H9 (cell line): Measurements from ENCODE around the gene TXNDC17. TPM values are rescaled to one million over a fixed set of nuclear protein-coding genes. Genes with fewer than 3 reads are reported as not detected.

Source experiments
- DNase-seq: peaks from one replicate; pipeline ENCODE4 v3.0.0-alpha.2; 2017
- H2AFZ ChIP-seq: one replicate; pipeline ENCODE4 v1.6.1; 2013; ENCODE audit warnings: mild to moderate bottlenecking, low read length, control low read depth, moderate library complexity
- H2AK5ac ChIP-seq: 2 replicates; pipeline ENCODE4 v1.6.1; 2013; ENCODE audit warnings: low read length, control low read depth, mixed read lengths; ENCODE audit not compliant: insufficient read length
- H2BK120ac ChIP-seq: one replicate; pipeline ENCODE4 v1.6.1; 2013; ENCODE audit warnings: low read depth, mild to moderate bottlenecking, low read length, control low read depth, inconsistent platforms; ENCODE audit not compliant: poor library complexity, severe bottlenecking
- H2BK12ac ChIP-seq: 2 replicates; pipeline ENCODE4 v1.6.1; 2013; ENCODE audit warnings: low read length, control low read depth, mixed read lengths, low read depth; ENCODE audit not compliant: insufficient read length
- H2BK15ac ChIP-seq: 2 replicates; pipeline ENCODE4 v1.6.1; 2013; ENCODE audit warnings: low read depth, low read length, control low read depth
- H2BK20ac ChIP-seq: one replicate; pipeline ENCODE4 v1.6.1; 2013; ENCODE audit warnings: low read depth, mild to moderate bottlenecking, low read length, control low read depth, inconsistent platforms; ENCODE audit not compliant: poor library complexity, severe bottlenecking
- H2BK5ac ChIP-seq: 2 replicates; pipeline ENCODE4 v1.6.1; 2013; ENCODE audit warnings: low read length, control low read depth, mixed read lengths; ENCODE audit not compliant: insufficient read length
- H3K14ac ChIP-seq: 2 replicates; pipeline ENCODE4 v1.6.1; 2013; ENCODE audit warnings: low read length, control low read depth; ENCODE audit not compliant: insufficient read depth
- H3K18ac ChIP-seq: 2 replicates; pipeline ENCODE4 v1.6.1; 2013; ENCODE audit warnings: low read depth, mild to moderate bottlenecking, mixed read lengths, low read length, control low read depth; ENCODE audit not compliant: insufficient read length
- H3K23ac ChIP-seq: 2 replicates; pipeline ENCODE4 v1.6.1; 2013; ENCODE audit warnings: low read length, control low read depth, mixed read lengths, low read depth; ENCODE audit not compliant: insufficient read length
- H3K23me2 ChIP-seq: 2 replicates; pipeline ENCODE4 v1.6.1; 2013; ENCODE audit warnings: low read depth, mild to moderate bottlenecking, mixed read lengths, low read length, control low read depth; ENCODE audit not compliant: insufficient read length, poor library complexity, severe bottlenecking
- H3K27ac ChIP-seq: 2 replicates; pipeline ENCODE4 v1.5.1; 2013; ENCODE audit warnings: low read length, control low read depth, mixed read lengths, low read depth; ENCODE audit not compliant: insufficient read length
- H3K27me3 ChIP-seq: 2 replicates; pipeline ENCODE4 v1.6.1; 2013; ENCODE audit warnings: low read length, control low read depth, inconsistent platforms; ENCODE audit not compliant: insufficient read depth
- H3K4ac ChIP-seq: 2 replicates; pipeline ENCODE4 v1.6.1; 2013; ENCODE audit warnings: low read depth, mild to moderate bottlenecking, control low read depth, inconsistent platforms, low read length, moderate library complexity
- H3K4me1 ChIP-seq: 2 replicates; pipeline ENCODE4 v1.6.1; 2013; ENCODE audit warnings: low read length, control low read depth, inconsistent platforms; ENCODE audit not compliant: insufficient read depth
- H3K4me2 ChIP-seq: 2 replicates; pipeline ENCODE4 v1.6.1; 2013; ENCODE audit warnings: low read length, control low read depth, mixed read lengths; ENCODE audit not compliant: insufficient read length, insufficient read depth
- H3K56ac ChIP-seq: 2 replicates; pipeline ENCODE4 v1.6.1; 2013; ENCODE audit warnings: low read depth, mild to moderate bottlenecking, mixed read lengths, low read length, control low read depth; ENCODE audit not compliant: insufficient read length
- H3K79me1 ChIP-seq: 2 replicates; pipeline ENCODE4 v1.6.1; 2013; ENCODE audit warnings: low read depth, mild to moderate bottlenecking, moderate library complexity, low read length, control low read depth, inconsistent platforms; ENCODE audit not compliant: insufficient read depth, poor library complexity, severe bottlenecking
- H3K79me2 ChIP-seq: 2 replicates; pipeline ENCODE4 v1.6.1; 2013; ENCODE audit warnings: low read length, control low read depth, inconsistent platforms; ENCODE audit not compliant: insufficient read depth
- H3K9ac ChIP-seq: 2 replicates; pipeline ENCODE4 v1.6.1; 2013; ENCODE audit warnings: low read length, control low read depth, mixed read lengths; ENCODE audit not compliant: insufficient read length; ENCODE audit errors: extremely low read depth
- H3K9me3 ChIP-seq: one replicate; pipeline ENCODE4 v1.6.1; 2013; ENCODE audit warnings: low read depth, low read length, inconsistent platforms; ENCODE audit not compliant: control insufficient read depth
- H3T11ph ChIP-seq: one replicate; pipeline ENCODE4 v1.6.1; 2013; ENCODE audit warnings: mild to moderate bottlenecking, low read length, control low read depth, inconsistent platforms
- H4K20me1 ChIP-seq: one replicate; pipeline ENCODE4 v1.6.1; 2013; ENCODE audit not compliant: control insufficient read depth, insufficient read length, insufficient read depth
- H4K5ac ChIP-seq: 2 replicates; pipeline ENCODE4 v1.6.1; 2013; ENCODE audit warnings: low read depth, mild to moderate bottlenecking, mixed read lengths, low read length, control low read depth; ENCODE audit not compliant: insufficient read length
- H4K8ac ChIP-seq: replicated peaks from 2 replicates; pipeline ENCODE4 v1.6.1; 2013; ENCODE audit warnings: low read length, control low read depth, mixed read lengths, low read depth; ENCODE audit not compliant: insufficient read length
- H4K91ac ChIP-seq: 2 replicates; pipeline ENCODE4 v1.6.1; 2013; ENCODE audit warnings: low read depth, mild to moderate bottlenecking, moderate library complexity, mixed read lengths, low read length, control low read depth; ENCODE audit not compliant: insufficient read length
- H3K27ac Mint-ChIP-seq, 3 experiments: 2 replicates in 2 of 3; 3 replicates in 1 of 3; pipeline ENCODE4 v1.8.0; 2020 to 2021; ENCODE audit warnings: mixed read lengths in 3 of 3, mild to moderate bottlenecking in 1 of 3, moderate library complexity in 1 of 3
- H3K27me3 Mint-ChIP-seq: 2 replicates; pipeline ENCODE4 v1.8.0; 2021; ENCODE audit warnings: low read depth, mild to moderate bottlenecking, moderate library complexity, mixed read lengths
- H3K36me3 Mint-ChIP-seq, 3 experiments: 2 replicates in 2 of 3; 3 replicates in 1 of 3; pipeline ENCODE4 v1.8.0; 2020 to 2021; ENCODE audit warnings: low read depth in 3 of 3, mixed read lengths in 3 of 3; ENCODE audit not compliant: insufficient read depth in 1 of 3
- H3K4me1 Mint-ChIP-seq, 2 experiments: 2 replicates each; pipeline ENCODE4 v1.8.0; 2020; ENCODE audit warnings: mixed read lengths in 2 of 2
- H3K4me3 Mint-ChIP-seq, 2 experiments: 2 replicates in 1 of 2; 3 replicates in 1 of 2; pipeline ENCODE4 v1.8.0; 2020 to 2021; ENCODE audit warnings: mild to moderate bottlenecking in 2 of 2, mixed read lengths in 2 of 2, moderate library complexity in 1 of 2
- H3K9me3 Mint-ChIP-seq, 2 experiments: 2 replicates in 1 of 2; 3 replicates in 1 of 2; pipeline ENCODE4 v1.8.0; 2020; ENCODE audit warnings: mild to moderate bottlenecking in 2 of 2, mixed read lengths in 2 of 2, moderate library complexity in 1 of 2
- CTCF ChIP-seq: fragments of 200-600 bp; sonication (generic); conservative IDR thresholded peaks from 3 replicates; pipeline ENCODE4 v1.8.0; 2021; ENCODE audit warnings: antibody characterized with exemption, mild to moderate bottlenecking
- total RNA-seq: library from RNA; stranded (reverse); gene quantifications from 2 replicates; pipeline ENCODE4 v1.2.1, GENCODE V29; 2021

TXNDC17 gene
- total RNA-seq, 1 experiment from 2014 or later: 170 TPM

- no peak for TF ChIP-seq CTCF
- Histone ChIP-seq H2AK5ac (no peak overlapping the region), H4K8ac (no peak overlapping the region), H3K27ac (no peak overlapping the region), H3K9ac (no peak overlapping the region), H4K5ac (no peak overlapping the region), H2BK5ac (no peak overlapping the region), H3K27me3 (no peaks in the 10 kb centered on the region), H3K14ac (no peak overlapping the region), H3K4me2 (no peak overlapping the region), H3K23me2 (no peaks in the 10 kb centered on the region), H2BK15ac (no peak overlapping the region), H4K91ac (no peak overlapping the region), H2BK20ac (no peak overlapping the region), H3K56ac (no peak overlapping the region), H3K23ac (no peak overlapping the region), H3K4me1 (no peaks in the 10 kb centered on the region), H3K79me1 (peaks cover 3% of the 10 kb centered on the region), H2AFZ (no peak overlapping the region), H3K9me3 (no peaks in the 10 kb centered on the region), H3K79me2 (no peaks in the 10 kb centered on the region), H4K20me1 (no peaks in the 10 kb centered on the region), H3T11ph (no peak overlapping the region), H2BK12ac (no peak overlapping the region), H2BK120ac (no peak overlapping the region), H3K4ac (no peak overlapping the region), H3K18ac (no peak overlapping the region)
- Mint-ChIP-seq H3K9me3 (no peaks in the 10 kb centered on the region), H3K4me3 (no peak overlapping the region), H3K27ac (no peak overlapping the region), H3K4me1 (0 out of 4 replicates have a peak, but pooled peaks cover 0 to 4% of the 10 kb centered on the region in 2 experiments), H3K36me3 (peaks cover 28 to 62% (median 51%) of the 10 kb centered on the region in 3 experiments), H3K27me3 (no peaks in the 10 kb centered on the region)
- no peak for DNase-seq
Observed at GRCh38 chr17:6632530-6632929, 8.3 kb upstream of the TXNDC17 start.
